Spleen (tissue), 11 donors: ENCODE results near the gene RAB7B. TPM values are rescaled to one million over a fixed set of nuclear protein-coding genes. Genes with fewer than 3 reads are reported as not detected.

Source experiments
- DNase-seq: peaks from one replicate; pipeline ENCODE4 v3.0.0-alpha.2; 2020
- H3K27ac ChIP-seq, 8 donors: fragments of 200-600 bp; sonication (generic) in 7 of 8; 1 replicate in 4 of 8; 2 replicates in 4 of 8; pipeline versions ENCODE4 v1.5.0 to v1.8.0; 2016 to 2021; ENCODE audit warnings: inconsistent platforms in 4 of 8, mild to moderate bottlenecking in 4 of 8, moderate library complexity in 1 of 8
- H3K27me3 ChIP-seq, 7 donors: fragments of 200-600 bp; sonication (generic) in 6 of 7; replicated peaks in 1 of 7; 1 replicate in 4 of 7; 2 replicates in 3 of 7; pipeline versions ENCODE4 v1.5.0 to v1.8.0; 2016 to 2021; ENCODE audit warnings: inconsistent platforms in 3 of 7, mild to moderate bottlenecking in 1 of 7
- H3K36me3 ChIP-seq, 6 donors: fragments of 200-600 bp; sonication (generic) in 5 of 6; 1 replicate in 4 of 6; 2 replicates in 2 of 6; pipeline versions ENCODE4 v1.5.0 to v1.8.0; 2016 to 2021; ENCODE audit warnings: inconsistent platforms in 2 of 6
- H3K4me1 ChIP-seq, 6 donors: fragments of 200-600 bp; sonication (generic) in 5 of 6; 1 replicate in 3 of 6; 2 replicates in 3 of 6; pipeline versions ENCODE4 v1.5.0 to v1.8.0; 2016 to 2021; ENCODE audit warnings: inconsistent platforms in 3 of 6
- H3K4me3 ChIP-seq, 8 donors: fragments of 200-600 bp; sonication (generic) in 7 of 8; 1 replicate in 4 of 8; 2 replicates in 4 of 8; pipeline versions ENCODE4 v1.5.0 to v1.8.0; 2016 to 2021; ENCODE audit warnings: inconsistent platforms in 4 of 8, mild to moderate bottlenecking in 4 of 8, moderate library complexity in 2 of 8
- H3K9me3 ChIP-seq, 8 donors: fragments of 200-600 bp; sonication (generic) in 7 of 8; 1 replicate in 4 of 8; 2 replicates in 4 of 8; pipeline versions ENCODE4 v1.5.0 to v1.8.0; 2016 to 2021; ENCODE audit warnings: inconsistent platforms in 4 of 8
- CTCF ChIP-seq, 11 experiments: fragments of 200-600 bp in 7 of 11; fragments of 450-650 bp in 4 of 11; sonication (generic) in 4 of 11; IDR thresholded peaks in 8 of 11; conservative IDR thresholded peaks in 3 of 11; 1 replicate in 7 of 11; 2 replicates in 4 of 11; pipeline versions ENCODE4 v1.4.0 to v1.8.0; 2016 to 2021; ENCODE audit warnings: antibody characterized with exemption in 11 of 11, inconsistent platforms in 4 of 11, mild to moderate bottlenecking in 1 of 11
- POLR2A ChIP-seq, 3 donors: fragments of 450-650 bp; IDR thresholded peaks; one replicate each; pipeline ENCODE4 v1.5.1; 2017; ENCODE audit warnings: antibody characterized with exemption in 3 of 3, mild to moderate bottlenecking in 1 of 3
- POLR2AphosphoS5 ChIP-seq, 3 donors: sonication (generic); formaldehyde crosslinking; IDR thresholded peaks; one replicate each; pipeline ENCODE4 v1.5.1; 2017; ENCODE audit warnings: antibody characterized with exemption in 3 of 3
- WGBS, 5 donors: extraction: QIAGEN DNeasy Blood & Tissue Kit in 3 of 5; methylation state at CpG; one replicate each; pipeline versions ENCODE4 v1.1.5 to v1.1.7; 2013 to 2018; 5-methylcytosine and 5-hydroxymethylcytosine counted together
- intact Hi-C: fragments of 100-400 bp; cut with DNase I; formaldehyde crosslinking; loops from one replicate; pipeline ENCODE4 v1.15.0; 2023; ENCODE audit warnings: low total_unique reads
- polyA plus RNA-seq, 3 donors: library from polyadenylated mRNA; stranded (reverse); fragments of 200-250 nt; gene quantifications; one replicate each; pipeline ENCODE4 v1.2.1, GENCODE V29; 2013
- total RNA-seq, 7 donors: library from RNA; depleted of rRNA in 3 of 7; stranded (reverse); fragments of >200 nt in 3 of 7; fragmentation: NEBNext Ultra II Directional in 4 of 7; extraction: Animal tissue kit (Norgen Biotek cat#: 25700) in 4 of 7; gene quantifications; one replicate each; pipeline versions ENCODE4 v1.1.0 to v1.2.1, GENCODE V29; 2016 to 2021
- donor health status: healthy with polysubstance abuse.
- donor health status: DM: no; HTN: no; CAD: no; lungs with moderate emphysema.
- donor health status: DM: no; HTN: no; CAD: no.
- donor health status: Bipolar disorder and iron deficiency.
- donor health status: healthy.
- donor health status: DM: no; HTN: no; CAD: no.
- donor health status: DM: yes; HTN: yes; CAD: no.

The RAB7B gene
- total and polyA plus RNA-seq, 10 donors = 0.34 to 3.2 (median 1.9) TPM

- DNase-seq = no peak
- 77 to 90% (median 81%) methylated on average over 3 to 4 of the region's 4 CpGs for WGBS, 5 donors
- Histone ChIP-seq H3K27ac (no peak overlapping the region), H3K9me3 (no peaks in the 10 kb centered on the region), H3K27me3 (no peaks in the 10 kb centered on the region), H3K4me1 (peaks cover 0 to 21% (median 13%) of the 10 kb centered on the region in 6 donors), H3K36me3 (no peaks in the 10 kb centered on the region), H3K4me3 (no peak overlapping the region)
- intact Hi-C loops = no loop called here
- TF ChIP-seq POLR2AphosphoS5 (IDR thresholded peaks at IDR 0.05) (no peak), CTCF (IDR thresholded peaks at IDR 0.05 in 8 of 11, conservative IDR thresholded peaks at IDR 0.05 in 3 of 11) (no peak)
Observed at GRCh38 chr1:206006946-206007345, 3.8 kb upstream of the RAB7B start.

- Histone ChIP-seq H3K9me3 (no peaks in the 10 kb centered on the region), H3K4me1 (peaks cover 0 to 24% (median 12%) of the 10 kb centered on the region in 6 donors), H3K27me3 (no peaks in the 10 kb centered on the region), H3K27ac (no peak overlapping the region), H3K4me3 (no peak overlapping the region), H3K36me3 (no peaks in the 10 kb centered on the region)
- no peak for TF ChIP-seq POLR2A (IDR thresholded peaks at IDR 0.05)
- no peak for TF ChIP-seq CTCF (IDR thresholded peaks at IDR 0.05 in 8 of 11, conservative IDR thresholded peaks at IDR 0.05 in 3 of 11)
- no peak for TF ChIP-seq POLR2AphosphoS5 (IDR thresholded peaks at IDR 0.05)
- intact Hi-C loops = no loop called here
- 35 to 46% (median 40%) methylated on average over 8 of the region's 8 CpGs for WGBS, 5 donors
- no peak for DNase-seq
Observed at GRCh38 chr1:206005778-206006180, 2.6 kb upstream of the RAB7B start.

GRCh38 chr1:206005234-206005633 is 2.0 kb upstream of the RAB7B start:
- no peaks in the 10 kb centered on the region for H3K9me3 ChIP-seq
- intact Hi-C loops = no loop called here
- no peak overlapping the region for H3K27ac ChIP-seq
- H3K27me3 ChIP-seq = no peaks in the 10 kb centered on the region
- no peak overlapping the region for H3K4me3 ChIP-seq
- DNase-seq = no peak
- WGBS, 5 donors = 89 to 96% (median 93%) methylated on average over 7 of the region's 7 CpGs
- peaks cover 0 to 26% (median 13%) of the 10 kb centered on the region in 6 donors for H3K4me1 ChIP-seq
- TF ChIP-seq POLR2AphosphoS5 (IDR thresholded peaks at IDR 0.05) (no peak), CTCF (IDR thresholded peaks at IDR 0.05 in 8 of 11, conservative IDR thresholded peaks at IDR 0.05 in 3 of 11) (no peak), POLR2A (IDR thresholded peaks at IDR 0.05) (no peak)
- no peaks in the 10 kb centered on the region for H3K36me3 ChIP-seq

- no peak overlapping the region for H3K4me3 ChIP-seq
- no peak for TF ChIP-seq POLR2AphosphoS5 (IDR thresholded peaks at IDR 0.05)
- H3K27ac ChIP-seq = no peak overlapping the region
- no peak for DNase-seq
- intact Hi-C loops = no loop called here
- H3K27me3 ChIP-seq = no peaks in the 10 kb centered on the region
- WGBS, 5 donors = 84 to 92% (median 87%) methylated on average over 12 of the region's 12 CpGs
- peaks cover 0 to 26% (median 13%) of the 10 kb centered on the region in 6 donors for H3K4me1 ChIP-seq
- H3K9me3 ChIP-seq = no peaks in the 10 kb centered on the region
- no peaks in the 10 kb centered on the region for H3K36me3 ChIP-seq
Observed at GRCh38 chr1:206004826-206005225, 1.6 kb upstream of the RAB7B start.
